Duodenal mucosa (tissue), 2 donors: Measurements from ENCODE around the gene SLC35D2.
"Not testable (repeated sequence)": the region's sequence is repeated elsewhere in the genome, so short reads cannot be mapped to it uniquely, and the experiment has no call there.

Experiments used
- H3K27ac ChIP-seq: one replicate; pipeline ENCODE4 v1.7.0; 2013; ENCODE audit warnings: low read depth, low read length
- H3K27me3 ChIP-seq, 2 donors: one replicate each; pipeline ENCODE4 v1.7.0; 2013; ENCODE audit warnings: low read length in 2 of 2, control low read depth in 1 of 2; ENCODE audit not compliant: insufficient read depth in 2 of 2, control insufficient read depth in 1 of 2
- H3K36me3 ChIP-seq, 2 donors: one replicate each; pipeline ENCODE4 v1.7.0; 2013; ENCODE audit warnings: low read length in 2 of 2, control low read depth in 1 of 2; ENCODE audit not compliant: insufficient read depth in 2 of 2, control insufficient read depth in 1 of 2
- H3K4me1 ChIP-seq, 2 donors: one replicate each; pipeline ENCODE4 v1.7.0; 2013; ENCODE audit warnings: low read length in 2 of 2, control low read depth in 1 of 2; ENCODE audit not compliant: insufficient read depth in 2 of 2, control insufficient read depth in 1 of 2
- H3K4me3 ChIP-seq, 2 donors: one replicate each; pipeline ENCODE4 v1.7.0; 2013; ENCODE audit warnings: low read length in 2 of 2, low read depth in 1 of 2
- H3K9ac ChIP-seq, 2 donors: one replicate each; pipeline ENCODE4 v1.7.0; 2013; ENCODE audit warnings: low read length in 2 of 2, low read depth in 1 of 2
- H3K9me3 ChIP-seq, 2 donors: one replicate each; pipeline ENCODE4 v1.7.0; 2013; ENCODE audit warnings: low read length in 2 of 2, control low read depth in 1 of 2; ENCODE audit not compliant: control insufficient read depth in 1 of 2

SLC35D2 gene

GRCh38 chr9:96333958-96334357, 49.6 kb downstream of the SLC35D2 start:
- H3K9me3 ChIP-seq = no peaks in the 10 kb centered on the region
- no peak overlapping the region for H3K4me3 ChIP-seq
- H3K36me3 ChIP-seq = peaks cover 0 to 10% of the 10 kb centered on the region in 2 donors
- H3K4me1 ChIP-seq = no peaks in the 10 kb centered on the region
- H3K9ac ChIP-seq = no peak overlapping the region
- H3K27me3 ChIP-seq = no peaks in the 10 kb centered on the region
- no peak overlapping the region for H3K27ac ChIP-seq

DNA sequence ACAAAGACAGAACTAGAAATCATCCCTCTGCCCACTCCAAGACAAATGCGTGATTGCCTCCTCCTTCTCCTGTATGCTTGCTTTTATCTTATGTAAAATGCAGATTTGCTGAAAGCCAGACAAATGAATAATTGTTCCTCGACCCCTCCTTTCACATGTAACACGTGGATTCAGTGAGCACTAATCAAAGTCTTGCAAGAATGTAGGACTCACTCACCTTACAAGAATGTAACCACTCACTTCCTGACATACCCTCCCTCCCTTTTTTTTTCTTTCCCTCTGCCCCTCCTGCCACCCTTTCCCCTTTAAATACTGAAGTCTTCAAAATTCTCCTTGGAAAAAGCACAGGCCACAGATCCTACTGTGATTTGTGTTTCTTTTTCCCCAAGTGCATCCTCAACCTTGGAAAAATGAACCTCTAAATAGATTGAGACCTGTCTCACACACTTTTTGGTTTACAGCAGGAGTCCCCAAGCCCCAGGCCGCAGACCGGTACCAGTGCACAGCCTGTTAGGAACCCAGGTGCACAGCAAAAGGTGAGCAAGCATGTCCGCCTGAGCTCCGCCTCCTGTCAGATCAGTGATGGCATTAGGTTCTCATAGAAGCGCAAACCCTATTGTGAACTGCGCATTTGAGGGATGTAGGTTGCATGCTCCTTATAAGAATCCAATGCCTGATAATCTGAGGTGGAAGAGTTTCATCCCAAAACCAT, 52.1 kb downstream of the SLC35D2 start:
- Histone ChIP-seq H3K4me1 (no peaks in the 10 kb centered on the region), H3K9ac (no peak overlapping the region), H3K27ac (no peak overlapping the region), H3K27me3 (no peaks in the 10 kb centered on the region), H3K4me3 (no peak overlapping the region), H3K36me3 (peaks cover 0 to 10% of the 10 kb centered on the region in 2 donors), H3K9me3 (no peaks in the 10 kb centered on the region)

GRCh38 chr9:96327694-96328352, 55.7 kb downstream of the SLC35D2 start:
- peaks cover 5 to 21% of the 10 kb centered on the region in 2 donors for H3K36me3 ChIP-seq

DNA sequence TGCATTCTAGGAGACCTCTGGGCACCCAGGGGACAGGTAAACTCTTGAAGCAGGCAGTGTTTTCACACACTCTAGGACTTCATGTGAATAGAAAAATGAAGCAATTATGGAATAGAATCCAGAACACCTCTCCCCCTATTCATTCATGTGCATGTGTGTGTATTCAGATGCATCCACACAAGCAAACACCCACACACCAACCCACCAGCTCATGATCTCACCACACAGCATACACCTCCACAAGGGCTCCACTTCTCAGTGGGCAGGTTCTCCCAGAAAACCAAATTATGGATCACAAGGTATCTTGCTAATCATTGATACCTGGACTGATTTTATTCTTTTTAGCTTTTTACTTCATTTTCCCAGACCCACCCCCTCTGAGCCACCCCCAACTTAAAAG, 60.3 kb downstream of the SLC35D2 start:
- no peaks in the 10 kb centered on the region for H3K27me3 ChIP-seq
- no peak overlapping the region for H3K27ac ChIP-seq

More at GRCh38 chr9:96327694-96328352, 55.7 kb downstream of the SLC35D2 start:
- no peak overlapping the region for H3K4me3 ChIP-seq
- no peaks in the 10 kb centered on the region for H3K9me3 ChIP-seq
- H3K27me3 ChIP-seq = no peaks in the 10 kb centered on the region
- H3K4me1 ChIP-seq = no peaks in the 10 kb centered on the region
- H3K9ac ChIP-seq = no peak overlapping the region
- H3K27ac ChIP-seq = no peak overlapping the region

DNA sequence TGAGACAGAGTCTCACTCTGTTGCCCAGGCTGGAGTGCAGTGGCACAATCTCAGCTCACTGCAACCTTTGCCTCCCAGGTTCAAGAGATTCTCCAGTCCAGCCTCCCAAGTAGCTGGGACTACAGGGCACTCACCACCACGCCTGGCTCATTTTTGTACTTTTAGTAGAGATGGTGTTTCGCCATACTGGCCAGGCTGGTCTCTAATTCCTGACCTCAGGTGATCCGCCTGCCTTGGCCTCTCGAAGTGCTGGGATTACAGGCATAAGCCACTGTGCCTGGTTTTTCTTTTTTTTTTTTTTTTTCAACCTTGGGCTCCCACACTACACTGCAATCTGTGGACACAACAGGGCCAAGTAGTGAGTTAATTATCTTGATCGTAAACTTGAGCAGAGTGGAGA, 60.8 kb downstream of the SLC35D2 start:
- H3K27me3 ChIP-seq = not testable (repeated sequence)
- peaks cover 14 to 26% of the 10 kb centered on the region in 2 donors for H3K36me3 ChIP-seq

More for the DNA sequence above, 60.3 kb downstream of the SLC35D2 start:
- no peaks in the 10 kb centered on the region for H3K4me1 ChIP-seq
- no peak overlapping the region for H3K4me3 ChIP-seq
- peaks cover 14 to 26% of the 10 kb centered on the region in 2 donors for H3K36me3 ChIP-seq
- no peak overlapping the region for H3K9ac ChIP-seq
- no peaks in the 10 kb centered on the region for H3K9me3 ChIP-seq

GRCh38 chr9:96322210-96322609, 61.3 kb downstream of the SLC35D2 start:
- H3K4me1 ChIP-seq, H3K9me3 ChIP-seq, H3K27ac ChIP-seq, H3K27me3 ChIP-seq, H3K9ac ChIP-seq, H3K4me3 ChIP-seq: not testable (repeated sequence)
- peaks cover 14 to 26% of the 10 kb centered on the region in 2 donors for H3K36me3 ChIP-seq

More for the DNA sequence above, 60.8 kb downstream of the SLC35D2 start:
- not testable (repeated sequence) for H3K27ac ChIP-seq, H3K9me3 ChIP-seq, H3K4me3 ChIP-seq, H3K4me1 ChIP-seq, H3K9ac ChIP-seq

DNA sequence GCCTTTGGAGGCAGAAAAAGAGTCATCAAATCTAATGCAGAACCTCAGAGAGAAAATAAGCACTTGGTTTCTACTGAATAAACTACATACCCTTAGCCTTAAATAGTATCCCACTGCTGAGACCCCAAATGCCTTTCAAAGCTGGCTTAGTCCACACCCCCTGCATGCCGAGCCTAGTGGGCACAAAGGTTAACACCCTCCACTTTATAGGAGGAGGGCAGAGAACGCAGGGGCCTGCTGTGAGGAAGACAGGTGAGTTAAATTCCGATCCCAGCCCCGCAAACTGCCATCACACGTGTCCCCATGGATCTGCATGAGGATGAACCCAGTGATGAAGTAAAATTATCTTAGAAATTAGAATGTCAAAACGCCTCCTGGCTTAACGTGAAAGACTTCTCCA, 62.0 kb downstream of the SLC35D2 start:
- Histone ChIP-seq H3K4me1 (no peaks in the 10 kb centered on the region), H3K4me3 (no peak overlapping the region), H3K27me3 (no peaks in the 10 kb centered on the region), H3K9me3 (no peaks in the 10 kb centered on the region), H3K9ac (no peak overlapping the region), H3K36me3 (peaks cover 14 to 26% of the 10 kb centered on the region in 2 donors), H3K27ac (no peak overlapping the region)

GRCh38 chr9:96320749-96321280, 62.7 kb downstream of the SLC35D2 start:
- no peaks in the 10 kb centered on the region for H3K9me3 ChIP-seq
- H3K4me3 ChIP-seq = no peak overlapping the region
- H3K9ac ChIP-seq = no peak overlapping the region
- H3K27ac ChIP-seq = no peak overlapping the region
- no peaks in the 10 kb centered on the region for H3K27me3 ChIP-seq
- H3K4me1 ChIP-seq = no peaks in the 10 kb centered on the region
- peaks cover 14 to 26% of the 10 kb centered on the region in 2 donors for H3K36me3 ChIP-seq

DNA sequence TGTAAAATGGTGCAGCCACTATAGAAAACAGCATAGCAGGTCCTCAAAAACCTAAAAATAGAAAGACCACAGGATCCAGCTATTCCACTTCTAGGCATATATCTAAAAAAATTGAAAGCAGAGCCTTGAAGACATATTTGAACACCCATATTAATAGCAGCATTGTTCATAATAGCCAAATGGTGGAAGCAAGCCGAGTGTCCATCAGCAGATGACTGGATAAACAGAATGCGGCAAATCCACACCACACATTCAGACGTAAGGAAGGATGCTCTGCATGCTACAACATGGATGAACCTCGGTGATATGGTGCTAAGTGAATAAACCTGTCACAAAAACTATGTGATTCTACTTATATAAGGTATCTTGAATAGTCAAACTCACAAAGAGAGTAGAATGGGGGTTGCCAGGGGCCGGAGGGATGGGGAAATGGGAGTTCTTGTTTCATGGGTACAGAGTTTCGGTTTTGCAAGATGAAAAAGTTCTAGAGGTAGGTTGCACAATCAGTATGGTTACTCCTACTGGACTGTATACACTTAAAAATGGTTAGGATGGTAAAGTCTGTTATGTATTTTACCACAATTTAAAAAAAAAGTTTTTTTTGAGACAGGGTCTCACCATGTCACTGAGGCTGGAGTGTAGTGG, 64.5 kb downstream of the SLC35D2 start:
- no peaks in the 10 kb centered on the region for H3K4me1 ChIP-seq
- H3K36me3 ChIP-seq = peaks cover 12 to 18% of the 10 kb centered on the region in 2 donors
- no peaks in the 10 kb centered on the region for H3K27me3 ChIP-seq
- no peaks in the 10 kb centered on the region for H3K9me3 ChIP-seq
- H3K27ac ChIP-seq = no peak overlapping the region
- H3K9ac ChIP-seq = no peak overlapping the region
- H3K4me3 ChIP-seq = no peak overlapping the region
